ENCODE results near the gene METTL18. TPM values are rescaled to one million over a fixed set of nuclear protein-coding genes. Genes with fewer than 3 reads are reported as not detected.

The METTL18 gene
- total RNA-seq, 1 donor from 2014 or later, result 9.0 TPM

- FAIRE-seq (no peak), DNase-seq (ENCODE audit: low spot score in 2 of 2) (no peak)
Measured at GRCh38 chr1:169788402-169788801, 6.3 kb downstream of the METTL18 start.

DNA sequence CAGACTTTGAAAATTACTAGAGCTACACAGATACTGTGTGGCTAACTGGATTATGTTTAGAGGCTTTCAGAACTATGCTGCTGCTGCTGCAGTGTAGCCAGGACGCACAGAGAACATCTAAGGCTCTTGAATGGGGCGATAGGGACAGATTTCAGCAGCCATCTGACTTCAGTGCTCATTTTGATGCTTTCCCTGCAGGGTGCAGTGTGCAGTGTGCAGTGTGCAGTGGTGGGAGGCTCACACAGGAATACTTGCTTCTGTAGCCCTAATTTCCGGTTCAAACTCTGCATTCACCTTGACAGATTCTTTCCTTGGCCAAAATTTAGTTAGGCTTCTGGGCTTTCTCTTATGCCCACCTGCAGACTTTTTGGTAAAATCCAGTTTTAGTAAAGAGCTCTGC lies 7.7 kb downstream of the METTL18 start:
- no peak for FAIRE-seq
- DNase-seq (ENCODE audit: low spot score in 2 of 2), result no peak

- FAIRE-seq (no peak), DNase-seq (ENCODE audit: low spot score in 2 of 2) (no peak)
Measured at GRCh38 chr1:169785267-169785666, 9.4 kb downstream of the METTL18 start.

- FAIRE-seq (no peak), DNase-seq (ENCODE audit: low spot score in 2 of 2) (no peak)
Measured at GRCh38 chr1:169784102-169784501, 10.6 kb downstream of the METTL18 start.

DNA sequence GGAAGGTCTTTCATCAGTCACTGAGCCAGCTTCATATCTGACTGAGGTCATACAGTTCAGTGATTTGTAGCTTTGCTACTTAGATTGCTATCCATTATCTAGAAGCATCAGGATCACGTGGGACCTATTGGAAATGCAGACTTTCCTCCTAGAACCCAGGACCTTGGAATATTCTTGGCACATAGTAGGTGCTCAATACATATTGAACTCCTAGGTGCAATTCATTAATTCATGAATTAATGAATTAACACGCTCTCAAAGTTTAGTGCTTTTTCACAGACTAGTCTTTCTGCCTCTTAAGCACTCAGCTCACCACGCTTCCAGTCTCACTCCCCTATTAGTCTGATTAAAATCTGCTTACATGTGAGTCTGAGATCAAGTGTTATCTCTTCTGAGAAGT lies 12.1 kb downstream of the METTL18 start:
- DNase-seq (ENCODE audit: low spot score in 2 of 2) (no peak), FAIRE-seq (no peak)

DNA sequence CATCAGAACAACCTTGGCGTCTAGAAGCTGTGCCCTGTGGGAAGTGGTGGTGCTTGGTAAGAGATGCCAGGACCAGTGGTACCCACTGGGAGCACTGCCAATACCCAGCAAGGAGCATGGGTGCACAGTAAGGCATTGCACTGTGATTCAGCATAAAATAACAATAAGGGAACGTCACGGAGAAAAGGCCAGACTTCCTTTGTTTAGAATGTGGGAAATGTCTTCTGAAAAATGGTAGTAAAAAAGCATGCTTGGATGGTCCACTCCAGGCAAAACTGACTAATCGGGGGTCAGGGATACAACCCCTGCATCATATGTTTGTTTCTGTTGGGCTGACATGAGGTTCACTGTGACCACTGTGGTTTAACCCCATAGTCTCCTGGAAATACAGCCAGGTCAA lies 14.7 kb downstream of the METTL18 start:
- no peak for DNase-seq (ENCODE audit: low spot score in 2 of 2)
- no peak for FAIRE-seq

DNA sequence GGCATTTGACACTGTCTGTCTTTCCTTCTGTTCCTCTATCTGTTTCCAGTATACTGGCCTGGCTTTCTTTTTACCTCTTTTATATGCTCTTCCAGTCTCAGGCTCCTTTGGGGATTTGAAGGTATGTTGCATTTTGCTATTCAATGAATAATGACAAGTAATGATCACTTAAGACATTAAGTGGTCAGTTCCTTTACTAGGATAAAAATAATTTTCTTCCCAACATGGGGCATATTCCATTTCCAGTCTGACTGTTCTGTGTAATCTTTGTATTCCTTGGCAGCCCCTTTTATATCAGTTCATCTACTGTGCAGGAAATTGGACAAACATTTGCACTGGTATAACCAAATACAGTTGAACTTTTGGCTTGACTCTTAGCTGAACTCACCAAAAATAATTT lies 15.6 kb downstream of the METTL18 start:
- FAIRE-seq (no peak), DNase-seq (ENCODE audit: low spot score in 2 of 2) (no peak)

DNA sequence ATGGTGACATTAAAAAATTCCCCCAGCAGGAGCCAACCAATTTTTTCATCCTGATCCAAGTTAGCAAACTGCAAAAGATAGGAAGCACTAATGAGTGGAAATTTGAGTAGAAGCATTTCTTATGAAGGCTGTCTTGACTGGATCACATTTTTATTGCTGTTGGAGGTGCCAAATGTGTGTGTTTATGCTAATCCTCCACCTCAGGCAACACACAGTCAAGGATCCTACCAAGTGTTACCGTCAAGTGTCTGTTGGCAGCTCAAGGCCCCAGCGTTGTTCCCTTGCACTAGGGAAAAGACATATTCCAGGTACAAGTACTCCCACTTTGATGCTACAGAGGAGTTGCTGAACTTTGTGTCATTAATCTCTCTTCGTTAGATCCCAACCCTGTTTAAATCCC lies 18.3 kb downstream of the METTL18 start:
- no peak for FAIRE-seq
- DNase-seq (ENCODE audit: low spot score in 2 of 2), result no peak

- DNase-seq (ENCODE audit: low spot score in 2 of 2), result no peak
- FAIRE-seq, result no peak
Measured at GRCh38 chr1:169768161-169768560, 26.5 kb downstream of the METTL18 start.

- FAIRE-seq (no peak), DNase-seq (ENCODE audit: low spot score in 2 of 2) (no peak)
Measured at GRCh38 chr1:169765580-169766331, 29.0 kb downstream of the METTL18 start.

DNA sequence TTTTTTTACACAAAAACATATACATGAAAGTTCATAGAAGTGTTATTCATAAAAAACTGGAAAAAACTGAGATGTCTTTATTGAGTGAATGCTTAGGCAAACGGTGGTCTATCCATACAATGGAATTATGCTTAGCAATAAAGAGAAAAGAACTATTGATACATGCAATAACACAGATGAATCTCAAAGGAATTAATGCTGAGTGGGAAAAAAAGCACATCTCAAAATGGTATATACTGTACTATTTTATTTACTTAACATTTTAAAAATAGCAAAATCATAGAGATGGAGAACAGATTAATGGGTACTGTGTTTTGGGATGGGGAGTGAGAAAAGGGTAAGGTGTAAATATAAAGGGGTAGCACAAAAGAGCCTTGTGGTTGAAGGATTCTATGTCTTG lies 29.8 kb downstream of the METTL18 start:
- FAIRE-seq, result no peak
- DNase-seq (ENCODE audit: low spot score in 2 of 2), result no peak

- DNase-seq (ENCODE audit: low spot score in 2 of 2) (no peak), FAIRE-seq (no peak)
Measured at GRCh38 chr1:169762699-169763098, 32.0 kb downstream of the METTL18 start.

- FAIRE-seq (no peak), DNase-seq (ENCODE audit: low spot score in 2 of 2) (no peak)
Measured at GRCh38 chr1:169759038-169759437, 35.7 kb downstream of the METTL18 start.

DNA sequence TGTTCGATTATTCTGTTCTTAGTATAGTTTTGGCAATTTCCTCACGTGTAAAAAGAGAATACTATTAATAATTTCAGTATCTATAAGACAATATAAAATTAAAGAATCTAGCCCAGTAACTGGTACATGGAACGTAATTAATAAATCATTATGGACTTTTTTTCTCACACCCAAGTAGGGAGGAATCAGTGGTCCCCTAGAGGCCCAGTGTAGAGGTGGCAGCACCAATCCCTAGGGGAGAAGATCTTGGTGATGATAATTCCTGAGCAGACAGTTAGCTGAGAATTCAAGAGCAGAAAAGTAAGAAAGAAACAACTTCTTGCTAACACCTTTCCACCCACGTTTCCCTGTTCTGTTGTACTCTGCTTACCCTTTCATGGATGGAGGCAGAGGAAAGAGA lies 41.2 kb downstream of the METTL18 start:
- DNase-seq (ENCODE audit: low spot score in 2 of 2) (no peak), FAIRE-seq (no peak)

- DNase-seq (ENCODE audit: low spot score in 2 of 2) (no peak), FAIRE-seq (no peak)
Measured at GRCh38 chr1:169750041-169750440, 44.7 kb downstream of the METTL18 start.

DNA sequence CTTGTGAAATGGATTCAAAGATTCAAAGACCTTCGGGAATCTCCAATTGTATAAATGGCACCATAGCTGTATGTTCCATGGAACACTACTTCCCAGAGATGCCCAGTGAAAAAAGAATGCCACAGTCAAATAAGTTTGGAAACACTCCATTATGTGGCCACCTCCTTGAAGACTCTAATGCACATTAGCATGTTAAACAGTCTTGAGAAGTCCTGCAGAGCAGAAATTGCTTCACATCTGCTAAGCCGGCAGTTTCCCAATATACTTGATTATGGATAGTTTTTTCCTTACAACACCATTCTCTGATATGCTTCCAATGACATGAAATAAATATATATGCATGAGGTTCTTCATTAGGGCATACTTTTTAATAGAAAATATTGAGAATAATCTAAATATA lies 48.2 kb downstream of the METTL18 start:
- DNase-seq (ENCODE audit: low spot score in 2 of 2) (no peak), FAIRE-seq (no peak)

DNA sequence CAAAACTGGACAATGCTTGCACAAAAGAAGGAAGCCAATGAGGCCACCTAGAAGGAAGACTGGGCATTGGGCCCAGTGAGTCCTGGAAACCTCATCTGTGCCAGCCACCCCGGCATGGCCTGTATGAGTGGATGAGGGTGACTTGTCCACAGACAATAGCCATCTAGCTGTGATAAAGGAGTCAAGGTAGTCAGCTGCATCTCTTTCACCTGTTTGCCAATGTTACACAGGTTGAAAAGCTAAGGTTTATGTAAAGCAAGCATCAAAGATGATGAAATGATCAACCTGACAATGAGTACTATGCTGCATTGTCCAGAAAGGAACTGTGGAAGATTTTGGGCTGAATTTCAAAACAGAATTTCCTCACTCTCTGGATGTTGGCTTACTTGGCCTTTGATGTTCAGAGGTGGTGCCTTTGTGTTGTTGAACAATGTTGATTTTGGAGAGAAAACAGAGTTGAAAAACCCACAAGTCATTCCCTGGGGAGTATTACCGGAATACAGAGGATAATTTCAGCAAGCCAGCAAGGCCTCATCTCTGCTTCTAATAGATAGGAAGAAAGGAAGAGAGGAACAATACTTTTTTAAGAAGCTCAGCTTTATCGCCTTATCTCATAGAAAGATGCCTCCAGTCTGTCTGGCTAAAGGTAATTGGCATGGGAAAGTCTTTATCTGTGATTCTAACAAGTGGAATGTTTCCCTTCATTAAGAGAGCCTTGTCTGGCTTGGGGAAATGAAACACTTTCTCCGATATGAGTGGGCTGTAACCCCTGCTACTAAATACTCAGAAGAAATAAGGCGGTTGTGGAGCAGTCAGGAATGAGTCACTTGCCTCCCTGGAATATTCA lies 49.5 kb downstream of the METTL18 start:
- FAIRE-seq (no peak), DNase-seq (ENCODE audit: low spot score in 2 of 2) (no peak)

Other genes starting within 250 kb of the METTL18 start
- gene F5, start 208.4 kb downstream of the METTL18 start, total RNA-seq, result not detected
- gene SELP, start 164.8 kb downstream of the METTL18 start, total RNA-seq, result not detected
- 0.82 TPM for gene SELL, start 83.3 kb downstream of the METTL18 start, total RNA-seq
- gene SELE, start 60.8 kb downstream of the METTL18 start, total RNA-seq, result under 0.01 TPM
- gene SCYL3, start 99.0 kb upstream of the METTL18 start, total RNA-seq, result 11.0 TPM